GM10847 (cell line): ENCODE data around the gene RPLP2.

Source experiments
- POLR2A ChIP-seq: IDR thresholded peaks from 2 replicates; pipeline ENCODE4 v1.6.1; 2011; ENCODE audit not compliant: insufficient read length; ENCODE audit errors: extremely low read depth

RPLP2 gene

DNA sequence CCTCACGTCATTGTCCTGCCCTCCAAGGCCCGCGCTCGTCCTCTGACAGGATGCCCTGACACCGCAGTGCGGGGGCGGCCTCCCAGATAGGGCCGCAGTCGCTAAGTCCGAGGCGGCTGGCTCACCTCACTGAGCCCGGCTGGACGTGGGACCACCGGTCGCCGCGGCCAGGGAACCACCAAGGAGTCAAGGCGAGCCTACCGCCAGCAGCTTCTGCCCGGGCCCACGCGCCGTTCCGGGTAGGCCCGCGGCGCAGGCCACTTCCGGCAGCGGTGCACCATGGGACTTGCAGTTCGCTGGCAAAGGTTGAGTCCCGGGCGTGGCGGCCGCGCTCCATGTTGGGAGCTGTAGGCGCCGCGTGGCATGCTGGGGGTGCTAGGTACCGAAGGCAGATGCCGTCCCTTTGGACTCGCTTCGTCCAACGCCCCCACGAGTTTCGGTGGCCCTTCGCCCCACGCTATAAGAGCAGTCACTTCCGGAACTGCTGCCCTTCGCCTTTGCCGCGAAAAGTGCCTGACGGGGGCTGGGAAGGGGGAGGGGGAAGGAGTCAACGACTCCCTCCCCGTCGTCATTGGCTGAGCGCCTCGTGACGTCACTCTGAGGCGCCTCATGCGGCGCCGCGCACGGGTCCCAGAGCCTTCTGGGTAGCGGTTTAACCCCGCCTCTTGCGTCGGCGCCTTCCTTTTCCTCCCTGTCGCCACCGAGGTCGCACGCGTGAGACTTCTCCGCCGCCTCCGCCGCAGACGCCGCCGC is at the start of gene RPLP2:
Gene RPLP2 (plus strand): TSS at position 681 of the 753 bp plus-strand sequence. CDS start 268 bp downstream, outside the sequence.
- TF ChIP-seq POLR2A = peak; percentile 97

DNA sequence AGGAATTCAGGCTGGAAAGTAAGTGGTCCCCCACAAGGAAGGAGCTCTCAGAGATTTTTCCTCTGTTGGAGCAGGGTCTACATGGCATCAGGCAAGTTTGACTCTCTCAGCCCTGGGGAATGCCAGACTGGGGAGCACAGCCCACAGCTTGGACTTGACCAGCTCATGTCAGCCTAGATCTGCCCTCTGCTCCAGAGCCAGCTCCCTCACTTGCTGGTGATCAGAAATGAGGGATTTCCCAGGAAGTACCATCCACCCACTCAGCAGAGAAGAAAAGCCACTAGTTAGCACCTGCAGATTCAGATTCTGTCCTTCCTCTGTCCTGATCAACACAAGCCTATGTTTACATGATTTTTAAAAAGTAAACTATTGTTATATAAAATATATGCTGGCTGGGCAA is 49.5 kb upstream of the RPLP2 start:
- no peak for TF ChIP-seq POLR2A

DNA sequence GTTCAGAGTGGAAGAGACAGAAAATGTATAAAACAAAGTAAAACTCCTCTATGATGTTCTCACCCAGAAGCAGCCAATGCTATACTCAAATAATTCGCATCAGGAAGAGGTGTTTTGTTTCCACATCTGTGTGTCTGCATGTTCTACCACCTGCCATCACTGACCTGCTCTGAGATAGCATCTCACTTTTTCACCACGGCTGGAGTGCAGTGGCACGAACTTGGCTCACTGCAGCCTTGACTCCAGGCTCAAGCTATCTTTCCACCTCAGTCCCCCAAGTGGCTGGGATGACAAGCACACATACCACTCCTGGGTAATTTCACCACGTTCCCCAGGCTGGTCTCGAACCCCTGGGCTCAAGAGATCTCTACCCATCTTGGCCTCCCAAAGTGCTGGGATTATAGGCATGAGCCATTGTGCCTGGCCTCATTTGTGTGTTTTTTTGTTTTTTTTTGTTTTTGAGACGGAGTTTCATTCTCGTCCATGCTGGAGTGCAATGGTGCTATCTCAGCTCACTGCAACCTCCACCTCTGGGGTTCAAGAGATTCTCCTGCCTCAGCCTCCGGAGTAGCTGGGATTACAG is 48.1 kb upstream of the RPLP2 start:
- TF ChIP-seq POLR2A = no peak

DNA sequence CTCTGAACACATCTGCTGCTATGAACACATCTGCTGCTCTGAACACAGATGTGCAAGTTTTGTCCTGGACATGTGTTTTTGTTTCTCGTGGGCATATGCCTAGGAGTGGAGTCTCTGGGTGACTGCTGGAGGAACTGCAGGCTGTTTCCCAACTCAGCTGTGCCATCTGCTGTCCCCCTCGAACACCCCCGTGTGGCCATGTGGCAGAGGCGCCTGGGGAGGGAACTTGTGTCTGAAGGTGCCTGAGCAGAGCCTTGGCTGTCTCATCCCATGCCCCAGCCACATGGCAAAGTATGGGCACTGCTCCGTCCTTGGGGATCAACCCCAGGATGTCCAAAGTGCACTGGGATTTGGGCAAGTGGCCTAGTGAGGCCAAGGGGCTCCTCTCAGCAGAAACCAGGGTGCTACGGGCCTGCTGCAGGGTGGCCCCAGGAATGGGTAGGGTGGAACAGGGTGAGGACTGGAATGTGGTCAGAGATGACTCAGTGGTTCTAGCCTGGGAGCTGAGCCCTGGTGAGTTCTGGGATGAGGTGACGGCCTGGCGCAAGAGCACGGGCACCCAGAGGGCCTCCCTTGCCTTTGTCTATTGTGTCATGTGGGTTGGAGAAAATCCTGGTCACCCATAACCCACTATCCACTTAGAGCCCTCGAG is 47.2 kb upstream of the RPLP2 start:
- TF ChIP-seq POLR2A = no peak

DNA sequence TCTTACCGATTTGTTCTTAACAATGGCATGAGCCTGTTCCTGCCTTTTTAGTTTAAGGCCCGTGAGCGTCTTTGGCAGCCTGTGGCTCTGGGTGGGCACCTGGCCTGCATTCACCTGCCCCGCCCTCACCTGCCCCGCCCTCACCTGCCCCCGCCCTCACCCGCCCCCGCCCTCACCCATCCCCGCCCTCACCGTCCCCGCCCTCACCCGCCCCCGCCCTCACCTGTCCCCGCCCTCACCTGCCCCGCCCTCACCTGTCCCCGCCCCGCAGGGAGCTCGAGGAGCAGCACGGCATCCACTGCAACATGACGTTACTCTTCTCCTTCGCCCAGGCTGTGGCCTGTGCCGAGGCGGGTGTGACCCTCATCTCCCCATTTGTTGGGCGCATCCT is 46.7 kb upstream of the RPLP2 start:
- no peak for TF ChIP-seq POLR2A

DNA sequence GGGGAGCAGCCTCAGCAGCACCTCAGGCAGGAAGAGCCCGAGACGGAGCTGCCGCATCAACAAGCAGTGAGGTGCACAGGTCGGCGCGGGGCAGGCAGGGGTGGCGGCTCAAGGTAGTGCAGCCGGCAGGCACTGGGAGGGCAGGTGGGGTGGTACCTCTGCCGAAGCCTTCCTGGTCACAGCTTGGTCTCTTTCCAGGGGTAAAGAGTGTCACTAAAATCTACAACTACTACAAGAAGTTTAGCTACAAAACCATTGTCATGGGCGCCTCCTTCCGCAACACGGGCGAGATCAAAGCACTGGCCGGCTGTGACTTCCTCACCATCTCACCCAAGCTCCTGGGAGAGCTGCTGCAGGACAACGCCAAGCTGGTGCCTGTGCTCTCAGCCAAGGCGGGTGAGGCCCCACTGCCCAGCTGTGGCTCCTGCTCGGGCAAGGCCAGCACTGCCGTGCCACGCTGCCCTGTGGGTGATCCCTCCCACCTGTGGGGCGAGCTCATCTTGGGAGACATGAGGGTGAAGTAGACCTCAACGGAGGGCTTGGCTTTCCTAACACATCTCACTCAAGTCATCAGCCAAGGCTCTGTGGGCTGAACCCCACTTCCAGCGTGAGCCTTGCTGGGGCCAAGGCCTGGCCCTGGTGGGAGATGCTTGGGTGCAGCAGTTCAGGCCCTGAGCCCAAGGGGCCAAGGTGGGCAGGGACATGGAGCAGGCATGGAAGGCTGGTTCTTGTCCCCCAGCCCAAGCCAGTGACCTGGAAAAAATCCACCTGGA is 46.0 kb upstream of the RPLP2 start:
- TF ChIP-seq POLR2A = no peak

DNA sequence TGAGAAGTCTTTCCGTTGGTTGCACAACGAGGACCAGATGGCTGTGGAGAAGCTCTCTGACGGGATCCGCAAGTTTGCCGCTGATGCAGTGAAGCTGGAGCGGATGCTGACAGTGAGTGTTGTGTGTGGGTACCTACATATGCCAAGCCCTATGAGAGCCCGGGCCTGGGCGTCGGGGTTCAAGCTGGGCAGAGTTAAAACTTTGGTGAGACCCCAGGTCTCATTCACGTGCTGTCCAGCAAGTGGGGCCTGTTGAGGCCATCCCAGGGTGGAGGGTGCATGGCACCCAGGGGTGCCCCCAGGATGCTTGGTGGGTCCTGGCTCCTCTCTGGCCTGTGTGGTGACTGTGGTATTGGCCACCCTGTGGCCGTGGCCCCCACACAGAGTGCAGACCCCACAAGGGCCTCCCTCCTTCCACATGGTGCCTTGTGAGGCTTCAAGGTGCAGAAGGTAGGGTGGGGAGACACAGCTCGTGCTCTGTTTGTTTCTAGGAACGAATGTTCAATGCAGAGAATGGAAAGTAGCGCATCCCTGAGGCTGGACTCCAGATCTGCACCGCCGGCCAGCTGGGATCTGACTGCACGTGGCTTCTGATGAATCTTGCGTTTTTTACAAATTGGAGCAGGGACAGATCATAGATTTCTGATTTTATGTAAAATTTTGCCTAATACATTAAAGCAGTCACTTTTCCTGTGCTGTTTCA is 45.3 kb upstream of the RPLP2 start:
- no peak for TF ChIP-seq POLR2A

DNA sequence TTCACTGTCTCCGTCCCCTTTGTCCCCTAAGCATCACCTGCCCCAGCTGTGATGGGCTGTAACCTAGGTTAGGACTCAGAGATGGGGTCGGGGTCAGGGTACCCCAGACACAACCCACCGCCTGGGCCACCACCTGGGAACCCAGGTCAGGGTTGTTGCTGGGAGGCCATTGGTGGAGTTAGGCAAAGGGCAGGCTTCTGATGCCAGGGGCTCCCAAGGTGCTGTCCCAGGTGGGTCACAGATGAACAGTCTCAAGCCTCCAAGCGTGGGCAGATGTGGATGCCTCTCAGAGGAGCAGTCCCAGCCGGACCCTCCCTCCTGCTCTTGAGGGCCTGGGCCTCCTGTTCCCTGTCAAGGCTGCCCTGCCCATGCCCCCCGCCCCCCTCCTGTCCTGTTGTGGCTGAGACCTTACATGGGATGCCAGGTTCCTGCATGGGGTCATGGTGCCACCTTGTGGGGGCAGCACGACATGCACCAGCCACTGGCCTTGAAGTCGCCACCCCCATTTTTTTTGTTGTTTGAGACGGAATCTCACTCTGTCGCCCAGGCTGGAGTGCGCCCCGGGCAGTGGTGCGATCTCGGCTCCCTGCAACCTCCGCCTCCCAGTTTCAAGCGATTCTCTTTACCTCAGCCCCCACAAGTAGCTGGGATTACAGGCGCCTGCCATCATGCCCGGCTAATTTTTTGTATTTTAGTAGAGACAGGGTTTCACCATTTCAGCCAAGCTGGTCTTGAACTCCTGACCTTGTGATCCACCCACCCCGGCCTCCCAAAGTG is 44.6 kb upstream of the RPLP2 start:
- no peak for TF ChIP-seq POLR2A

DNA sequence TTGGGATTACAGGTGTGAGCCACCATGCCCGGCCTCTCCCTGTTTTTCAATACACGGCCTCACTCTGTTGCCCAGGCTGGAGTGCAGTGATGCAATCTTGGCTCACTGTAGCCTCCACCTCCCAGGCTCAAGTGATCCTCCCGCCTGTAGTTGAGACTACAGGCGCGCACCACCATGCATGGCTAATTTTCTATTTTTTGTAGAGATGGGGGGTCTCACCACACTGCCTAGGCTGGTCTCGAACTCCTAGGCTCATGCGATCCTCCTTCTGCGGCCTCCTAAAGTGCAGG is 44.0 kb upstream of the RPLP2 start:
- TF ChIP-seq POLR2A = no peak

DNA sequence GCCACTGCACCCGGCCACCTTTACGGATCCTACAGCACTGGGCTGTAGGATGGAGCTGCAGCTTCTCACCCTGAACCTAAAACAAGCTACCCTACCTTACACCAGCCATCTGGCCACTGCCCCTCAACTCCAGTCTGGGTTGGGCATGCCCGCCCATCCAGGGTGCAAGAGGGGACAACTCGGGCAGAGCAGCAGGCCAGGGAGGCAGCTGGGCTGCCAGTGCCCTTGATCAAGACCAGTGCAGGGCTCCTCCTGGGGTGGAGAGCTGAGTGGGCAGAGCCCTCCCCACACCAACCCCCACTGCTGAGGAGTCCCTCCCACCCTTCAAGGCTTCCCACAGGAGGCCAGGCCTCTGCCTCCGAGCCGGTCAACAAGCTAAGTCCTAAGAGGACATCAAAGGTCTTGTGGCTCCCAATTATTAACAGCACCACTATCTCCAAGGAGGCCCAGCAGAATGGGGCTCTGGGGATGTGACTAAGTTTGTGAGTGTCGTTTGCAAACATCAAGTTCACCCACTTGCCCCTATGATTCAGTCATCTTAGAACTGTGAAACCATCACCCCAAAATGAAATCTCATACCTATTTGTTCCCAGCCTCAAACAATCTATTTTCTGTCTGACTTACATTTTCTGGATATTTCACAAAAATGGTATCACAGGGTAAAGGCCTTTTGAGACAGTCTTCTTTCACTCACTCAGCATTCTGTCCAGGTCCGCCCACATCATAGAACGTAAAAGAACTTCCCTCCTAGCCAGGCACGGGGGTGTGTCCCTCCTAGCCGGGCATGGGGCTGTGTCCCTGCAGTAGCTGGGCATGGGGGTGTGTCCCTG is 43.4 kb upstream of the RPLP2 start:
- TF ChIP-seq POLR2A = no peak

DNA sequence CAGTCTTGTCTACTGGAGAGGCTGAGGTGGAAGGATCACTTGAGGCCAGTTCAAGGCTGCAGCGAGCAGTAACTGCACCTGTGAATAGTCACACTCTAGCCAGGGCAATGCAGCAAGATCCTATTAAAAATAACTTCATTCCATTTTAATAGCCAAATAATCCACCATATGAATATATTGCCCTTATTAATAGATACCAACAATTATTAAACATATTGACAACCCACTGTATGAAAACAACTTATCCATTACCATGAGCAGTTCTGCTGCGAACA is 42.9 kb upstream of the RPLP2 start:
- TF ChIP-seq POLR2A = no peak

DNA sequence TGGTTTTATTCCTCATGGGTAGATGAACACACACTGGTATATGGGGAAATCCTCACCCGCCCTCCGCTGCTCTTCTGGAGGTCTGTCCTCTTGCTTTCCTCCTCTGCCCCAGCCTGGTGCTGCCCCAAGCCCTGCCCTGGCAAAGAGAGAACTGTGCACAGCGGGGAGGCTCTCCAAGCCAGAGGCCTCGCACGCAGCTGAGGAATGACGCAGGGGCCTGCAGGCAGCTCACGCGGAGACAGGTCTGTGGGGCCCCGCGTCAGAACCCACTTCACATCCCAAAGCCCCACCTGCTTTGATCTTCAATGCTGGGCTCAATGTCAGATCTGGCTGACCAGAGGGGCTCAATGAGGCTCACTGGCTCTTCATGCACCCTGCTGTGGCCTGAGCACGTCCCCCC is 42.5 kb upstream of the RPLP2 start:
- no peak for TF ChIP-seq POLR2A

DNA sequence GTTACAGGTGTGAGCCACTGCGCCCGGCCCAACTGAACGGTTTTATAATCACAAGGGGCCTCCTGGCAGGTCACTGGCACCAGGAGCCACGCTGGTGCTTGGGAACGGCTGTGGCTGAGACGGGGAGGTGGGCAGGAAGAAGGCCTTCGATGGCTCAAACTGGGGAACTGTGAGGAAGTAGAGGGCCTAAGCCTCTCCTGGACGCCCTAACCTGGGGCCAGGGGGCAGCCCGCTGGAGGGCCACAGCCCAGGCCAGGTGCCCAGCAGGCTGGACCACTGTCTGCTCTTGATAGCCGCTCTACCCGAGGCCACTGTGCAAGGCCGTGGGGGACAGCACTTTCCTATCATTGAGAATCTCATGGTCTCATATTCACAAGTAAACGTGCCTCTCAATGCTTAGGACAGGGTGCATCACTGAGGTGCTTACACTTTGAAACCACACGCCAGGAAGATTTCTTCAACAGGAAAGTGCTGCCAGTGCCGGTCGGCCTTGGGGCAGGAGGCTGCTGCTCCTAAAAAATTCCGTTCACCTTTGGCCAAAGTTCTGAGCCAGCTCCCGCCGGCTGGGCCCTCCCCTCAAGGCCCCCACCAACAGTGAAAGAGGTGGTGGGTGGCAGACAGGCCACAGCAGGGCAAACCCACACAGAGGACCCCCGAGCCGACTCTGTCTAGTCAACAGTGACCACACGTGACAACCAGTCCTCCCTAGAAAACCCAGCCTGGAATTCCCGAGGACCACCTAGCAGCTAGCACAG is 39.7 kb upstream of the RPLP2 start:
- TF ChIP-seq POLR2A = no peak
